SK-N-SH treated with all-trans-retinoic acid at 6 μM for 48 hours (cell line): ENCODE measurements around the gene MALT1.

Experiments used
- ATAC-seq: fragments of 200-7000 bp; cut with Tn5 transposase; 3 replicates; pipeline ENCODE4 v1.9.1; 2020; ENCODE audit warnings: mild to moderate bottlenecking, moderate library complexity
- ARNTL ChIP-seq: fragments of 450-650 bp; formaldehyde crosslinking; IDR thresholded peaks from 2 replicates; pipeline ENCODE4 v1.5.0; 2020; ENCODE audit warnings: low read depth, mild to moderate bottlenecking, moderate library complexity, borderline replicate concordance
- CSDC2 ChIP-seq: fragments of 250-450 bp; sonication (Bioruptor Pico); IDR thresholded peaks from 2 replicates; pipeline ENCODE4 v1.5.0; 2020; ENCODE audit warnings: mild to moderate bottlenecking, moderate library complexity
- CSRNP3 ChIP-seq: fragments of 250-450 bp; sonication (Bioruptor Pico); IDR thresholded peaks from 2 replicates; pipeline ENCODE4 v1.5.1; 2021; ENCODE audit warnings: mild to moderate bottlenecking, moderate library complexity
- ESRRG ChIP-seq: fragments of 250-450 bp; sonication (Bioruptor Pico); IDR thresholded peaks from 2 replicates; pipeline ENCODE4 v1.6.1; 2021; ENCODE audit warnings: mild to moderate bottlenecking
- GLIS3 ChIP-seq: fragments of 250-450 bp; sonication (Bioruptor Pico); IDR thresholded peaks from 2 replicates; pipeline ENCODE4 v1.5.0; 2020; ENCODE audit warnings: mild to moderate bottlenecking, moderate library complexity
- ISL1 ChIP-seq: fragments of 250-450 bp; sonication (Bioruptor Pico); IDR thresholded peaks from 2 replicates; pipeline ENCODE4 v2.1.2; 2022; ENCODE audit warnings: mild to moderate bottlenecking, moderate library complexity
- OSR1 ChIP-seq: fragments of 250-450 bp; sonication (Bioruptor Pico); IDR thresholded peaks from 2 replicates; pipeline ENCODE4 v1.8.0; 2022; ENCODE audit warnings: moderate library complexity, mild to moderate bottlenecking, inconsistent platforms
- PATZ1 ChIP-seq: fragments of 250-450 bp; sonication (Bioruptor Pico); IDR thresholded peaks from 2 replicates; pipeline ENCODE4 v1.8.0; 2020; ENCODE audit warnings: mild to moderate bottlenecking, moderate library complexity, borderline replicate concordance
- POU6F1 ChIP-seq: fragments of 250-450 bp; sonication (Bioruptor Pico); IDR thresholded peaks from 2 replicates; pipeline ENCODE4 v1.8.0; 2021; ENCODE audit warnings: low read depth, mild to moderate bottlenecking, moderate library complexity, borderline replicate concordance
- PPARA ChIP-seq: fragments of 250-450 bp; sonication (Bioruptor Pico); IDR thresholded peaks from 2 replicates; pipeline ENCODE4 v1.5.0; 2020; ENCODE audit warnings: mild to moderate bottlenecking, borderline replicate concordance
- SNAI2 ChIP-seq: fragments of 250-450 bp; sonication (Bioruptor Pico); IDR thresholded peaks from 2 replicates; pipeline ENCODE4 v1.5.0; 2020; ENCODE audit warnings: mild to moderate bottlenecking, moderate library complexity
- TCF4 ChIP-seq: fragments of 250-450 bp; sonication (Bioruptor Pico); IDR thresholded peaks from 2 replicates; pipeline ENCODE4 v1.8.0; 2021; ENCODE audit warnings: mild to moderate bottlenecking, moderate library complexity, borderline replicate concordance
- TOX ChIP-seq: fragments of 250-450 bp; sonication (Bioruptor Pico); IDR thresholded peaks from 2 replicates; pipeline ENCODE4 v1.8.0; 2021; ENCODE audit warnings: mild to moderate bottlenecking, moderate library complexity, borderline replicate concordance
- TSHZ2 ChIP-seq: fragments of 250-450 bp; sonication (Bioruptor Pico); IDR thresholded peaks from 2 replicates; pipeline ENCODE4 v1.5.0; 2020; ENCODE audit warnings: mild to moderate bottlenecking, moderate library complexity
- ZFP3 ChIP-seq: fragments of 250-450 bp; sonication (Bioruptor Pico); IDR thresholded peaks from 2 replicates; pipeline ENCODE4 v1.5.0; 2020; ENCODE audit warnings: mild to moderate bottlenecking, moderate library complexity
- ZFP30 ChIP-seq: fragments of 450-650 bp; formaldehyde crosslinking; IDR thresholded peaks from 2 replicates; pipeline ENCODE4 v1.5.0; 2022; ENCODE audit warnings: mild to moderate bottlenecking, moderate library complexity
- ZNF70 ChIP-seq: fragments of 450-650 bp; formaldehyde crosslinking; IDR thresholded peaks from 2 replicates; pipeline ENCODE4 v1.5.0; 2020; ENCODE audit warnings: mild to moderate bottlenecking, moderate library complexity
- ZNF8 ChIP-seq: fragments of 450-650 bp; formaldehyde crosslinking; IDR thresholded peaks from 2 replicates; pipeline ENCODE4 v1.5.0; 2020; ENCODE audit warnings: mild to moderate bottlenecking, moderate library complexity
- TF ChIP-seq, protein P1 (sequence below): fragments of 250-450 bp; sonication (Bioruptor Pico); IDR thresholded peaks from 2 replicates; pipeline ENCODE4 v1.5.1; 2020; ENCODE audit warnings: low read depth, mild to moderate bottlenecking, moderate library complexity

MALT1 gene

GRCh38 chr18:58766164-58766563, 94.9 kb downstream of the MALT1 start:
- no peak for ATAC-seq

DNA sequence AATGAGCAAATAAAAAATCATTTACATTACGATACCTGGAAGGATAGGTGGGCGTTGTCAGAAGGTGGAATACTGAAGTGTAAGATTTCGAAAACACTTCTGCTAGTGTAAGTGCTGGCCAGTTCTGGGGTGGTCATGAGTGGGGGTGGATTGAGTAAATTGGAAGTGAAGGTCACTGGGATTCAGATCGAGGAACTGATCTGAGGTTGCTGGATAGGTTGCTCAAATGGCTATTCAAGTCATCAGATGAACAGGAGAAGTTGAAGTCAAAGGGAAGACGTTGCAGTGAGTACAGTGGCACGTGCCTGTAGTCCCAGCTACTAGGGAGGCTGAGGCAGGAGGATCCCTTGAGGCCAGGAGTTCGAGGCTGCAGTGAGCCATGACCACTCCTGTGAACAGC, 95.7 kb downstream of the MALT1 start:
- ATAC-seq = no peak
- TF ChIP-seq POU6F1 (CRISPR knock-in tag) (no peak), TOX (CRISPR knock-in tag) (no peak), ZFP30 (no peak), CSDC2 (CRISPR knock-in tag) (no peak), SNAI2 (no peak), ZFP3 (no peak), PPARA (no peak), TCF4 (CRISPR knock-in tag) (no peak), TSHZ2 (no peak), CSRNP3 (CRISPR knock-in tag) (no peak), GLIS3 (CRISPR knock-in tag) (no peak)
- TF ChIP-seq, protein P1, sequence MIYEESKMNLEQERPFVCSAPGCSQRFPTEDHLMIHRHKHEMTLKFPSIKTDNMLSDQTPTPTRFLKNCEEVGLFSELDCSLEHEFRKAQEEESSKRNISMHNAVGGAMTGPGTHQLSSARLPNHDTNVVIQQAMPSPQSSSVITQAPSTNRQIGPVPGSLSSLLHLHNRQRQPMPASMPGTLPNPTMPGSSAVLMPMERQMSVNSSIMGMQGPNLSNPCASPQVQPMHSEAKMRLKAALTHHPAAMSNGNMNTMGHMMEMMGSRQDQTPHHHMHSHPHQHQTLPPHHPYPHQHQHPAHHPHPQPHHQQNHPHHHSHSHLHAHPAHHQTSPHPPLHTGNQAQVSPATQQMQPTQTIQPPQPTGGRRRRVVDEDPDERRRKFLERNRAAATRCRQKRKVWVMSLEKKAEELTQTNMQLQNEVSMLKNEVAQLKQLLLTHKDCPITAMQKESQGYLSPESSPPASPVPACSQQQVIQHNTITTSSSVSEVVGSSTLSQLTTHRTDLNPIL (CRISPR knock-in tag) = no peak

More at GRCh38 chr18:58766164-58766563, 94.9 kb downstream of the MALT1 start:
- TF ChIP-seq ZNF70 (CRISPR knock-in tag) (no peak), ISL1 (CRISPR knock-in tag) (no peak), TCF4 (CRISPR knock-in tag) (no peak)
- TF ChIP-seq, all 23 proteins: peak for 0

DNA sequence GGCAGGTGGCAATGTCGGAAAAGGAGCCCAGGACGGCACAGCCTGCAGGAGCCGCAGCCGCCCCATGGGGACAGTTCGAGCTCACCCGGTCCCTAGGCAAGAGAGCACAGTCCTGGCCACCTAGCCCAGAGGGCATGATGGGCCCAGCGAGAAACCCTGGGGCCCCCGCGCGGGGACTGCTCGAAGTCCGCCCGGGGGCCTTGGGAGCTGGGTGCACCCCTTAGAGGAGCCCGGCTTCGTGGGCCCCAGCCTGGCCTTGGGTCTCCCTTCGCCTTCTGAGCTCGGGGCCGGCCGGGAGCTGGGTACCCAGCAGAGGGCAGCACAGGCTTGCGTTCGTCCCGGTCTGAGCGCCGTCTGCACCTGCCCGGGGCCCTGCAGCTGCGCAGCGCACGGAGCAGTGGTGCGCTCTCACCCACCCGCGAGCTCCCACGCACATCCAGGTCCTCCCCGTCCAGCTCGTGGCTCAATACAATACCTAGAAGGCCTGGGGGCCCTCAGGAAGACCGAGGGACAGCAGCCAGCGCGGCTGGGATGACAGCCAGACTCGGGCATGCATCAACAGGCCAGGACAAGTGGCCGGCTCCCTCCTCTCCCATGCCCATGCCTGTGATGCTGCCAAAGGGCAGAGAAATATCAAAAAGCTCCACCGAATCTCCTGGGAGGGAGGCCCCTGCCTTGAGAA, 97.2 kb downstream of the MALT1 start:
- no peak for TF ChIP-seq ARNTL
- no peak for TF ChIP-seq ISL1 (CRISPR knock-in tag)
- no peak for TF ChIP-seq TOX (CRISPR knock-in tag)
- no peak for TF ChIP-seq ZNF70 (CRISPR knock-in tag)
- no peak for TF ChIP-seq OSR1
- no peak for TF ChIP-seq ESRRG
- TF ChIP-seq ZFP30 = no peak
- no peak for TF ChIP-seq POU6F1 (CRISPR knock-in tag)
- no peak for TF ChIP-seq CSRNP3 (CRISPR knock-in tag)
- no peak for TF ChIP-seq GLIS3 (CRISPR knock-in tag)
- TF ChIP-seq SNAI2 = no peak
- TF ChIP-seq TCF4 (CRISPR knock-in tag) = no peak
- TF ChIP-seq, protein P1 (CRISPR knock-in tag) = no peak
- no peak for TF ChIP-seq PATZ1 (CRISPR knock-in tag)
- no peak for TF ChIP-seq ZNF8 (CRISPR knock-in tag)
- peak; percentile 98 for ATAC-seq
